SK-N-DZ (cell line): ENCODE data around the gene CADPS2.
"Not testable (repeated sequence)": the region's sequence is repeated elsewhere in the genome, so short reads cannot be mapped to it uniquely, and the experiment has no call there.

ENCODE experiments used
- DNase-seq: peaks from one replicate; pipeline ENCODE4 v3.0.0-alpha.2; 2015; ENCODE audit warnings: low spot score
- small RNA-seq, 2 experiments: library from RNA; depleted of rRNA; stranded (forward); fragments of <200 nt; gene quantifications; one replicate each; pipeline ENCODE3, GENCODE V24; 2014

The CADPS2 gene

DNA sequence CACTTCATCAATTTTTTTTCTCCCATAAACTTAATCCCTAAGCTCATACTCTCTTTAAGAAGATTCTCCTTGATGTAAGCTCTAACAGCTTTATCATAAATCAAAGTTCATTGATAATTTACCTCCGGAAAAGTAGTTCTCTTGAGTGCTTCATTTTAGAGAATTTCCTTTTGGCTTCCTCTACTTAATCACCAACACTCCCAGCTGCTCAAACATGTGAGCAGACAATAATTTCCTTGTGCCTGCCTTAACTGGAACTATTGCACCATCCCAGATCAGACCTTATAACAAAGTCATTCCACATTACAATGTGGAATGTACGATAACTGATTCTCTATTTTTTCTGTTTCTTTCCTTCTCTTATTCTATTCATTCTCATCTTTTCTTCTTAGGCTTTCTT is 587.6 kb downstream of the CADPS2 start:
- DNase-seq: no peak

DNA sequence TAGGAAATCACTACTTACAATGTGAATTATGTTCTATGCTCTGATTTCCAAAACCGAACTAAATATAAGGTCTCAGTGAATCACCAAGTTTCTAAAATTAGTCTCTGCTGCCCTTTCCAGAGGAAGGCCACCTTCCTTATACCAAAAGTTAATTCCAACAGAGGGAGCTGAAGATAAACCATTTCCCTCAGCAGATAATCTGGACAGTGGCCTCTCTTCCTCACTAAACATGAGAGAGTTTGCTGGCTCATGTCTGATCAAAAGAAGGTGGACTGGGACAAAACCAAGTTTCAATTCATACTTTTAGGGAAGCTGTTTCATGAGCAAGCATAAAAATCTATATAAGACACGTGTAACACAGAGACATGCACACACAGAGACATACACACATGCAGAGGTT is 588.1 kb downstream of the CADPS2 start:
- DNase-seq: no peak

DNA sequence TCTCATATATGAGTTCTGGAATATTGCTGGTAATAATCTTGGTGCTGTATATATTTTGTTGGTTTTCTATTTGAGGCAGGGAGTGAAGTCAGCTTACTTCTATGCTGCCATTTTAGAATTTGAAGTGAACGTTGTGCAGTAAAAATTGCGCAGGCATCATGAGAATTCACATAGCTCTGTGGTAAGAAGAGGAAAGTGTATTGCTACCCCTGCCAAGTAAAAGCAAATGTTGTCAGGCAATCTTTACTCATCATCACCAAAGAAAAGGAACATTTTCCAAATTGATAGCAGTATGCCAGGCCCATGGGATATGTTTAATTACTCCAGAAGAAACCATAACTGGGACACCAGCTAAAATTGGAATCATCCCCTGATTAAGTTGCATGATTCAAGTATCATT is 595.1 kb downstream of the CADPS2 start:
- no peak for DNase-seq

DNA sequence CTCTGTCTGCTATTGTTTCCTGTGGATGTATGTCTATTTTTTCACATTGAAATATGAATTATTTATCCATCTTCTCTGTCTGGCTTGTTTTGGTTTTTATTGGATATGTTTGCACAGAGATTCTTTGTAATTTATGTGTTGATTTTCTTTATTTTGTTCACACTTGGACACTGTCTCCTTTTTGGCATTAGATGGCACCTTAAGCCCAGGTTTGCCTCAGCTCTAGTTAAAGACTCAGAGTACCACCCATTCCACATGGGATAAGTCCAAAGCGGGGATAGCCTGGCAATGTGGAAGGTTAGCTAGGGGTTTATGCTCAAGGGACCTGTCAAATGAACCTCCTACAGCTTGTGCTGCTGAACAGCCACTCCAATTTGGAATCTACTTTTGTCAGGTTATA is 595.8 kb downstream of the CADPS2 start:
- no peak for DNase-seq

DNA sequence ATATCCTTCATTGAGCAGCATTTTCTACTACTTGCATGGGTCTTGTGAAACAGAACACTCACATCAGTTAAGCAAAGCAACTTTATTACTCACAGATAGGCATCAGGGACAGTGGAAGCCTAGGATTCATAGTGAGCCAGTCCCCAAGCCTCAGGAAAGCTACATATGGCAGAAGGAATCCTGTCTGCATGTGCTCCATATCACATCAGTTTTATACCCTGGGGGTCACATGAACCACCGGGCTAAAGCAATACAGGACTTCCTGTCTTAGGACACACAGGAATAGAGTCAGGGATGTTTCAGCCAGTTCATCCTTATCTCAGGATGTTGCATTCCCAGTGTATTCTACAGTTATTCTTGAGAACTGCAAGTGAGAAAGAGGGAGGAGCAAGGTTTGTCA is 596.8 kb downstream of the CADPS2 start:
- no peak for DNase-seq

DNA sequence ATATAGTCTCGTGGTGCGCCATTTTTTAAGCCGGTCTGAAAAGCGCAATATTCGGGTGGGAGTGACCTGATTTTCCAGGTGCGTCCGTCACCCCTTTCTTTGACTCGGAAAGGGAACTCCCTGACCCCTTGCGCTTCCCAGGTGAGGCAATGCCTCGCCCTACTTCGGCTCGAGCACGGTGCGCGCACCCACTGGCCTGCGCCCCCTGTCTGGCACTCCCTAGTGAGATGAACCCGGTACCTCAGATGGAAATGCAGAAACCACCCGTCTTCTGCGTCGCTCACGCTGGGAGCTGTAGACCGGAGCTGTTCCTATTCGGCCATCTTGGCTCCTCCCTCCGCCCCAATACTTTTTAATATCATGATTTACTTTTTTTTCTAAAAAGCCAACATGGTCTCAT is 601.7 kb downstream of the CADPS2 start:
- not testable (repeated sequence) for DNase-seq

DNA sequence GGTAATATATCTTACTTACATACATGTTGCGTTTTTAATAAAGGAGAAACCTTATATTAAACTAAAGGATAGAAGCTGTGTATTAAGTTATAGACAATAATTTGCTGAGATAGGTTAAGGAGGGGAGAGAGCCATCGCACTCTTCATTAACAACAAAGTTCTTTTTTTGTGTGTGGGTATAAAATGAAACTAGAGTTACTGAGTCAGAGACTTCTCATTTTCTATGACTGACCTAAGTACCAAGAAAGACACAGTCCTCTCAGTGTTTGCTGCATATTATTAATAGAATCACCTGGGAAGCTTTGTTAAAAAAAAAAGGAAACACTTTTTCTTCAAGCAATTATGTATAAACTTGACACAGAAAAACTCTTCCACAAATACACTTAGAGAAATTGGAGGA is 613.1 kb downstream of the CADPS2 start:
- no peak for DNase-seq

DNA sequence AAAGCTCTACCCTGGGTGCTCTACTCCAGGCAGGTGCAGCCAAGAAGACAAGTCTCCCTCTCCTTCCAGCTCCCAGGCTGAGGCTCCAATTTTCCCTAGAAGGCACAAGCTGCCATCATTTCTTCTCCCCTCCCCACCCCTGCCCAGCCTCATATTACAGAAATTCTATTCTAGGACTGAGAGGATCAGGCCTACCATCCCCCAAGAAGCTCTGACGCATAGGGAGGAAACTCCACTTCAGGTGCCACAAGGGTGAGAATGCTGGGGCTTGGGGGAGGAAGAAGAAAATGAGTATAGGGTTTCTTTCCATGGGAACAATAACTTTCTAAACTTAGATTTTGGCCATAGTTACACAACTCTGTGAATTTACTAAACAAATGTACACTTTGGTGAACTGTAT is 617.0 kb downstream of the CADPS2 start:
- no peak for DNase-seq

Small RNA genes within 50 kb of the gene (small RNA-seq; reads per million reads assigned to genes)
- 0 reads per million in 2 experiments for gene AC006463.1
